AG04450 (cell line): ENCODE measurements around the gene PRADC1. TPM values are rescaled to one million over a fixed set of nuclear protein-coding genes. Genes with fewer than 3 reads are reported as not detected.

Source experiments
- CTCF ChIA-PET: fragments of 300-600, 350-600 bp; formaldehyde crosslinking; extraction: SDS; loops from one replicate; lab custom pipeline; 2022; ENCODE audit warnings: antibody characterized with exemption, inconsistent platforms; lab: Charles Lee
- POLR2A ChIA-PET: fragments of 350-600 bp; formaldehyde crosslinking; extraction: SDS; loops from one replicate; lab custom pipeline; 2021; ENCODE audit warnings: antibody characterized with exemption, inconsistent platforms; lab: Yijun Ruan, JAX
- DNase-seq: peaks from one replicate; pipeline ENCODE4 v3.0.0-alpha.2; 2011; ENCODE audit warnings: low read depth, low spot score
- H3K27ac ChIP-seq: one replicate; pipeline ENCODE4 v1.5.1; 2012; ENCODE audit warnings: low read depth, low read length, control low read depth
- H3K27me3 ChIP-seq: one replicate; pipeline ENCODE4 v1.6.0; 2012; ENCODE audit warnings: low read length; ENCODE audit not compliant: control insufficient read depth, insufficient read depth
- H3K4me3 ChIP-seq: 2 replicates; pipeline ENCODE4 v1.5.1; 2011; ENCODE audit warnings: mild to moderate bottlenecking, low read depth, low read length, control low read depth
- H3K9me3 ChIP-seq: 2 replicates; pipeline ENCODE4 v1.5.1; 2012; ENCODE audit warnings: low read length; ENCODE audit not compliant: control insufficient read depth, insufficient read depth
- polyA plus RNA-seq: library from polyadenylated mRNA; depleted of rRNA; stranded (reverse); fragments of >200 nt; gene quantifications from 2 replicates; pipeline ENCODE4 v1.2.3, GENCODE V29; 2011
- TF ChIP-seq, protein P1 (sequence below): IDR thresholded peaks from 2 replicates; pipeline ENCODE4 v1.5.1; 2011; ENCODE audit warnings: low read depth, low read length, control low read depth, inconsistent platforms

The PRADC1 gene
- polyA plus RNA-seq, 1 experiment: 11.6 TPM

DNA sequence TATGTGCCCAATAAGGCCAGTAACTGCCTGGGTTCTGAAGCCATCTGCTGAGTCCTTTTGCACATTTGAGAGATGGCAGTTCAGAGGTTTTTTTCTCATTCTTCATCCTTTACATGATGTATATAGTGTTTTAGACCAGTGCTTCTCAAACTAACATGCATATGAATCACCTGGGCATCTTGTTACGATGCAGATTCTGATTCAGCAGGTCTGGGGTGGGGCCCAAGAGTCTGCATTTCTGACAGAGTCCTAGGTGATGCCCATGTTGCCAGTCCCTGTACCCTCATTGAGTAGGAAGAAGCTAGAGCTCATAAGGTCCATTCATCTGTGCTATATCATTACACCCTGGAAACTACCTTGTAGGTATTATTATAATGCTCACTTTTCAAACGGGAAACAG is 15.2 kb downstream of the PRADC1 start:
- CTCF ChIA-PET: interaction anchor here (1.4 to 2.1 kb wide), 2 partner anchors 41 to 325 kb away, joined by 6 to 8 read pairs; no protein-coding TSS in a partner anchor
- POLR2A ChIA-PET: interaction anchor here (0.8 to 1.5 kb wide), 3 partner anchors 14 to 129 kb away, joined by 3 to 7 read pairs (median 3); partner anchors contain the start of gene CCT7
- no peak for DNase-seq
- no peak overlapping the region for H3K27ac ChIP-seq
- no peaks in the 10 kb centered on the region for H3K27me3 ChIP-seq
- no peaks in the 10 kb centered on the region for H3K9me3 ChIP-seq
- TF ChIP-seq, protein P1, sequence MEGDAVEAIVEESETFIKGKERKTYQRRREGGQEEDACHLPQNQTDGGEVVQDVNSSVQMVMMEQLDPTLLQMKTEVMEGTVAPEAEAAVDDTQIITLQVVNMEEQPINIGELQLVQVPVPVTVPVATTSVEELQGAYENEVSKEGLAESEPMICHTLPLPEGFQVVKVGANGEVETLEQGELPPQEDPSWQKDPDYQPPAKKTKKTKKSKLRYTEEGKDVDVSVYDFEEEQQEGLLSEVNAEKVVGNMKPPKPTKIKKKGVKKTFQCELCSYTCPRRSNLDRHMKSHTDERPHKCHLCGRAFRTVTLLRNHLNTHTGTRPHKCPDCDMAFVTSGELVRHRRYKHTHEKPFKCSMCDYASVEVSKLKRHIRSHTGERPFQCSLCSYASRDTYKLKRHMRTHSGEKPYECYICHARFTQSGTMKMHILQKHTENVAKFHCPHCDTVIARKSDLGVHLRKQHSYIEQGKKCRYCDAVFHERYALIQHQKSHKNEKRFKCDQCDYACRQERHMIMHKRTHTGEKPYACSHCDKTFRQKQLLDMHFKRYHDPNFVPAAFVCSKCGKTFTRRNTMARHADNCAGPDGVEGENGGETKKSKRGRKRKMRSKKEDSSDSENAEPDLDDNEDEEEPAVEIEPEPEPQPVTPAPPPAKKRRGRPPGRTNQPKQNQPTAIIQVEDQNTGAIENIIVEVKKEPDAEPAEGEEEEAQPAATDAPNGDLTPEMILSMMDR: no peak
- H3K4me3 ChIP-seq: no peak overlapping the region

GRCh38 chr2:73217160-73217559 is 15.9 kb downstream of the PRADC1 start:
- Histone ChIP-seq H3K4me3 (no peak overlapping the region), H3K9me3 (no peaks in the 10 kb centered on the region), H3K27ac (no peak overlapping the region), H3K27me3 (no peaks in the 10 kb centered on the region)
- TF ChIP-seq, protein P1: no peak
- ChIA-PET POLR2A (interaction anchor here (0.8 kb wide), 1 partner anchor 128 kb away, joined by 3 read pairs; no protein-coding TSS in a partner anchor), CTCF (interaction anchor here (2.1 kb wide), 1 partner anchor 40 kb away, joined by 8 read pairs; no protein-coding TSS in a partner anchor)
- no peak for DNase-seq

GRCh38 chr2:73215254-73215653 is 17.8 kb downstream of the PRADC1 start:
- POLR2A ChIA-PET: interaction anchor here (0.9 to 1.1 kb wide), 3 partner anchors 15 to 19 kb away, joined by 3 read pairs; partner anchors contain the start of genes CCT7 and PRADC1
- no peak overlapping the region for H3K27ac ChIP-seq
- TF ChIP-seq, protein P1: no peak

GRCh38 chr2:73214120-73215035 is 18.7 kb downstream of the PRADC1 start, which contains the start of gene SMYD5:
Gene SMYD5, plus strand, starts transcription at chr2:73214245. Its CDS starts 22 bp downstream, at chr2:73214267.
- Histone ChIP-seq H3K4me3 (peak within 1 kb of the TSS; percentile 75), H3K9me3 (no peaks in the 10 kb centered on the region), H3K27ac (peak within 1 kb of the TSS; percentile 89), H3K27me3 (peaks cover under 1% of the 10 kb centered on the region)
- DNase-seq: peak; percentile 44
- ChIA-PET CTCF (interaction anchor here (0.6 to 1.5 kb wide), 8 partner anchors 10 to 325 kb away, joined by 3 to 7 read pairs (median 4); no protein-coding TSS in a partner anchor), POLR2A (interaction anchor here (0.9 to 1.1 kb wide), 3 partner anchors 16 to 20 kb away, joined by 3 read pairs; partner anchors contain the start of genes CCT7 and PRADC1)
- TF ChIP-seq, protein P1: no peak

More at GRCh38 chr2:73215254-73215653, 17.8 kb downstream of the PRADC1 start:
- peak overlapping the region; percentile 75 for H3K4me3 ChIP-seq
- no peak for DNase-seq
- H3K27me3 ChIP-seq: no peaks in the 10 kb centered on the region
- CTCF ChIA-PET: interaction anchor here (0.6 to 1.5 kb wide), 6 partner anchors 9 to 326 kb away, joined by 3 to 7 read pairs (median 4); no protein-coding TSS in a partner anchor
- no peaks in the 10 kb centered on the region for H3K9me3 ChIP-seq
